Mesenchymal stem cell (in vitro differentiated cells and primary cell): Measurements from ENCODE around the gene OCSTAMP.

Experiments used
- DNase-seq: peaks from one replicate; pipeline ENCODE4 v3.0.0-alpha.2; 2013
- H2AFZ ChIP-seq: one replicate; pipeline ENCODE4 v1.6.1; 2013; ENCODE audit warnings: low read depth, mild to moderate bottlenecking, control low read depth, inconsistent platforms, low read length, moderate library complexity
- H2AK5ac ChIP-seq: 2 replicates; pipeline ENCODE4 v1.6.1; 2013; ENCODE audit warnings: low read length, moderate library complexity, mild to moderate bottlenecking, inconsistent platforms; ENCODE audit not compliant: severe bottlenecking
- H2BK120ac ChIP-seq: one replicate; pipeline ENCODE4 v1.6.1; 2013; ENCODE audit warnings: low read depth, mild to moderate bottlenecking, inconsistent platforms, low read length, moderate library complexity
- H2BK12ac ChIP-seq, 2 experiments: one replicate each; pipeline ENCODE4 v1.6.1; 2013; ENCODE audit warnings: inconsistent platforms in 2 of 2, low read length in 2 of 2, mild to moderate bottlenecking in 2 of 2, moderate library complexity in 2 of 2, control low read depth in 1 of 2
- H2BK15ac ChIP-seq: one replicate; pipeline ENCODE4 v1.6.1; 2013; ENCODE audit warnings: mild to moderate bottlenecking, low read depth, inconsistent platforms; ENCODE audit not compliant: poor library complexity, severe bottlenecking
- H2BK5ac ChIP-seq: 2 replicates; pipeline ENCODE4 v1.6.1; 2013; ENCODE audit warnings: low read depth, mild to moderate bottlenecking, low read length, control low read depth, inconsistent platforms; ENCODE audit not compliant: poor library complexity, severe bottlenecking
- H3K14ac ChIP-seq, 2 experiments: one replicate each; pipeline ENCODE4 v1.6.1; 2013; ENCODE audit warnings: inconsistent platforms in 2 of 2, low read length in 2 of 2, control low read depth in 1 of 2, mild to moderate bottlenecking in 1 of 2, moderate library complexity in 1 of 2
- H3K18ac ChIP-seq, 2 experiments: one replicate each; pipeline ENCODE4 v1.6.1; 2013; ENCODE audit warnings: inconsistent platforms in 2 of 2, low read length in 2 of 2, control low read depth in 1 of 2, low read depth in 1 of 2, mild to moderate bottlenecking in 1 of 2
- H3K23ac ChIP-seq, 2 experiments: one replicate each; pipeline ENCODE4 v1.6.1; 2013; ENCODE audit warnings: inconsistent platforms in 2 of 2, low read length in 2 of 2, mild to moderate bottlenecking in 2 of 2, moderate library complexity in 2 of 2, control low read depth in 1 of 2
- H3K27ac ChIP-seq: 2 replicates; pipeline ENCODE4 v1.5.1; 2013; ENCODE audit warnings: mild to moderate bottlenecking, moderate library complexity, low read length, control low read depth, inconsistent platforms; ENCODE audit not compliant: poor library complexity, severe bottlenecking
- H3K27me3 ChIP-seq, 2 experiments: 2 replicates each; pipeline versions ENCODE4 v1.6.1 to v1.7.0; 2013; ENCODE audit warnings: low read length in 2 of 2, mild to moderate bottlenecking in 2 of 2, moderate library complexity in 2 of 2, control low read depth in 1 of 2, inconsistent platforms in 1 of 2; ENCODE audit not compliant: control insufficient read depth in 1 of 2, insufficient read depth in 1 of 2
- H3K36me3 ChIP-seq, 2 experiments: 2 replicates each; pipeline versions ENCODE4 v1.6.1 to v1.7.0; 2013; ENCODE audit warnings: low read length in 2 of 2, control low read depth in 1 of 2, inconsistent platforms in 1 of 2, low read depth in 1 of 2, mild to moderate bottlenecking in 1 of 2; ENCODE audit not compliant: insufficient read depth in 2 of 2, control insufficient read depth in 1 of 2
- H3K4ac ChIP-seq, 2 experiments: one replicate each; pipeline ENCODE4 v1.6.1; 2013; ENCODE audit warnings: inconsistent platforms in 2 of 2, low read length in 2 of 2, mild to moderate bottlenecking in 2 of 2, moderate library complexity in 2 of 2, control low read depth in 1 of 2, low read depth in 1 of 2
- H3K4me1 ChIP-seq: 2 replicates; pipeline ENCODE4 v1.6.1; 2013; ENCODE audit warnings: low read depth, low read length, control low read depth; ENCODE audit not compliant: control insufficient read depth, insufficient read depth
- H3K4me2 ChIP-seq: 2 replicates; pipeline ENCODE4 v1.6.1; 2013; ENCODE audit warnings: low read length, mild to moderate bottlenecking, inconsistent platforms; ENCODE audit not compliant: poor library complexity, severe bottlenecking
- H3K4me3 ChIP-seq, 2 experiments: 2 replicates each; pipeline versions ENCODE4 v1.5.1 to v1.7.0; 2013; ENCODE audit warnings: low read length in 2 of 2, mild to moderate bottlenecking in 2 of 2, control low read depth in 1 of 2, low read depth in 1 of 2; ENCODE audit not compliant: insufficient read depth in 1 of 2
- H3K79me1 ChIP-seq: replicated peaks from 2 replicates; pipeline ENCODE4 v1.6.1; 2013; ENCODE audit warnings: mild to moderate bottlenecking, control low read depth, low read length, inconsistent platforms; ENCODE audit not compliant: poor library complexity, severe bottlenecking
- H3K9ac ChIP-seq: 2 replicates; pipeline ENCODE4 v1.7.0; 2013; ENCODE audit warnings: mild to moderate bottlenecking, low read length, moderate library complexity
- H3K9me3 ChIP-seq: 2 replicates; pipeline ENCODE4 v1.7.0; 2013; ENCODE audit warnings: mild to moderate bottlenecking, low read length; ENCODE audit not compliant: control insufficient read depth
- H4K8ac ChIP-seq: one replicate; pipeline ENCODE4 v1.6.1; 2013; ENCODE audit warnings: inconsistent platforms, mild to moderate bottlenecking, low read length, moderate library complexity
- H4K91ac ChIP-seq: one replicate; pipeline ENCODE4 v1.6.1; 2013; ENCODE audit warnings: mild to moderate bottlenecking, low read length, inconsistent platforms
- WGBS: methylation state at CpG from one replicate; pipeline ENCODE4 v1.1.7; 2013; ENCODE audit warnings: mixed read lengths; 5-methylcytosine and 5-hydroxymethylcytosine counted together

Gene OCSTAMP

DNA sequence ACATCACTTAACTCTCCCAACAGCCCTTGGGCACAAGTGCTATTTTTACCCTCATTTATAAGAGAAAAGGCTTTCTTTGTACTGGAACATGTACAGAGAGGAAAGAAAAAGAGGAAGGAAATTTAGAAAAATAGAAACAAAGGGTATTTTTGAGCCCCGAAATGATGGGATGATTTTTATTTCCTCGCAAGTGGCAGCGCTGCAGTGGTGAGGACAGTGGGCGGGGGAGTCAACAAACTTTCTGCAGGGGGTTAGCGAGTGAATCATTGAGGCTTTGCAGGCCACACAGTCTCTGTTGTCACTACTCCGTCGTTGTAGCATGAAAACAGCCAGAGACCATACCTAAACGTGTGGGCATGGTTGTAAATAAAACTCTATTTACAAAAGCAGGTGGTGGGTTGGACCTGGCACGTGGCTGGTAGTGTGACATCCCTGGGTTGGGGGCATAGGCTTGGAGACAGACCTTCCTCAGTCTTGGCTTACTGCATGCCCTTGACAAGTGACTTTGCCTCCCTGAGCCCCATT, 25.5 kb upstream of the OCSTAMP start:
- Histone ChIP-seq H2BK15ac (no peak overlapping the region), H3K9ac (no peak overlapping the region), H2BK5ac (no peak overlapping the region), H3K18ac (no peak overlapping the region), H4K91ac (no peak overlapping the region), H3K79me1 (no peaks in the 10 kb centered on the region), H3K23ac (no peak overlapping the region), H3K4me2 (no peak overlapping the region), H3K14ac (no peak overlapping the region), H3K9me3 (no peaks in the 10 kb centered on the region), H2AFZ (no peak overlapping the region), H4K8ac (no peak overlapping the region), H2AK5ac (no peak overlapping the region), H3K27me3 (no peaks in the 10 kb centered on the region), H3K4me1 (no peaks in the 10 kb centered on the region), H2BK120ac (no peak overlapping the region), H3K4me3 (no peak overlapping the region), H3K27ac (no peak overlapping the region), H3K4ac (no peak overlapping the region), H2BK12ac (no peak overlapping the region), H3K36me3 (no peaks in the 10 kb centered on the region)
- WGBS, result 58% methylated on average over 9 of the region's 9 CpGs
- DNase-seq, result no peak

DNA sequence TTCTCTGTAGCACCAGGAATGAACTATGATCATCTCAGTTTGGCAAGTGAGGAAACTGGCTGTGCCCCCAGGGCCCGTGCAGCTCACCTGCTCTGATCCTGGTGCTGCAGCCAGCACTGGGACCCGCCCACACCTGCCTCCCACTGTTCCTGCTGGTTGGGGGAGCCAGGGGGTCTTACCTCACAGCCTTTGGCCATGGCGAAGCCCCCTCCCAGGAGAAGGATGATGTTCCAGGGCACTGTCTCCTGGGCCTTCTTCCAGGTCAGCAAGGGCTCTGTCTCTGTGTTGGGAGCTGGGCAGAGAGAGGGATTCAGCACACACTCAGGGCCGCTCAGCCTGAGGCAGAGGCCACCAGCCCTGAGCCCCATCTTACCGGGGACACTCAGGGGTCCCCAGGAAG, 24.9 kb upstream of the OCSTAMP start:
- Histone ChIP-seq H4K91ac (no peak overlapping the region), H4K8ac (no peak overlapping the region), H2BK5ac (no peak overlapping the region), H3K18ac (no peak overlapping the region), H3K4me2 (no peak overlapping the region), H3K23ac (no peak overlapping the region), H3K9me3 (no peaks in the 10 kb centered on the region), H2BK120ac (no peak overlapping the region), H3K27me3 (no peaks in the 10 kb centered on the region), H3K36me3 (no peaks in the 10 kb centered on the region), H3K4me3 (no peak overlapping the region), H2AFZ (no peak overlapping the region), H3K4ac (no peak overlapping the region), H3K14ac (no peak overlapping the region), H3K4me1 (no peaks in the 10 kb centered on the region), H2AK5ac (no peak overlapping the region), H3K9ac (no peak overlapping the region), H3K79me1 (no peaks in the 10 kb centered on the region), H2BK15ac (no peak overlapping the region), H2BK12ac (no peak overlapping the region), H3K27ac (no peak overlapping the region)
- no peak for DNase-seq
- WGBS, result 51% methylated on average over 5 of the region's 5 CpGs

DNA sequence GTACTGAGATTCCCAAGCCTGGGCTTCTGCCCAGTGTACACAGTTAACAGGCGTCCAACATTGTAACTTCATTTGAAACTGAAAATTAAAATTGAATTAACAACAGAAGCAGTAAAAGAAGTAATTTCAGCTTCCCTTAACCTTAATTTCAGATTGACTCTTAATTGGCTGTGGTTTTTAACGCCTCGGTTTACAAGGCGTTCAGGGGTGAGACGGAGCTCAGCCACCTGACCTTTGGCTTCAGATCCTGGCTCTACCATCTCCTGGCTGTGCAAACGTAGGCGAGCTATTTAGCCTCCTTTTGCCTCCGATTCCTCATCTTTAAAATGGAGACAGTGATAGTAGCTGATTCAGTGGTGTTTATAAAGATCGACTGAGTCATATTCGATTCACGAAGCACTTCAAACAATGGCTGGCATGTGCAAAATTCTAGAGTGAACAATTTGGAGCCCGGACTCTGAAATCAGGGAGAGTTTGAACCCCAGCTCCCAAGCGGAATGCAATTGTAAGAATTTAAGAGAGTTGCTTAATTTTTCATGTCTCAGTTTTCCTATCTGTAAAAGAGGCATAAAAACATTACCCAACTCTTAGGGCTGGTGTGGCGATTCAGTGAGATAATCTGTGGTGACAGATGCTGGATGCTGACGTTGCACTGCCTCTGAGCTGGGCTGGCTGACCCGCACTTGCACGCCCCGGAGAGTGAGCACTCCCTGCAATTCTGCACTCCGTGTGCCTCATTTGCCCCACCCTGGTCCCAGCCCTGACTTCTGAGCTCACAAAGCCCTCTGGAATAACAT, 23.5 kb upstream of the OCSTAMP start:
- H3K27ac ChIP-seq, result no peak overlapping the region
- no peak overlapping the region for H2BK12ac ChIP-seq
- H2BK120ac ChIP-seq, result no peak overlapping the region
- H2BK15ac ChIP-seq, result no peak overlapping the region
- H4K8ac ChIP-seq, result no peak overlapping the region
- H3K36me3 ChIP-seq, result no peaks in the 10 kb centered on the region
- WGBS, result 86% methylated on average over 13 of the region's 19 CpGs
- H3K9me3 ChIP-seq, result no peaks in the 10 kb centered on the region
- H3K4me2 ChIP-seq, result no peak overlapping the region
- H3K79me1 ChIP-seq, result no peaks in the 10 kb centered on the region
- H3K4ac ChIP-seq, result no peak overlapping the region
- H2BK5ac ChIP-seq, result no peak overlapping the region
- DNase-seq, result no peak
- H3K9ac ChIP-seq, result no peak overlapping the region
- H3K4me1 ChIP-seq, result no peaks in the 10 kb centered on the region
- H3K27me3 ChIP-seq, result no peaks in the 10 kb centered on the region
- H3K14ac ChIP-seq, result no peak overlapping the region
- no peak overlapping the region for H3K23ac ChIP-seq
- H3K18ac ChIP-seq, result no peak overlapping the region
- H2AK5ac ChIP-seq, result no peak overlapping the region
- H4K91ac ChIP-seq, result no peak overlapping the region
- no peak overlapping the region for H3K4me3 ChIP-seq
- H2AFZ ChIP-seq, result no peak overlapping the region

GRCh38 chr20:46573234-46573633, 22.8 kb upstream of the OCSTAMP start:
- WGBS, result 60% methylated on average over 3 of the region's 6 CpGs
- H3K36me3 ChIP-seq, result no peaks in the 10 kb centered on the region
- no peak overlapping the region for H3K18ac ChIP-seq

More at GRCh38 chr20:46573234-46573633, 22.8 kb upstream of the OCSTAMP start:
- Histone ChIP-seq H3K27ac (no peak overlapping the region), H2BK120ac (no peak overlapping the region), H3K4ac (no peak overlapping the region), H2BK15ac (no peak overlapping the region), H2AK5ac (no peak overlapping the region), H3K4me3 (no peak overlapping the region), H3K9me3 (no peaks in the 10 kb centered on the region), H2BK5ac (no peak overlapping the region), H3K4me2 (no peak overlapping the region), H3K14ac (no peak overlapping the region), H4K8ac (no peak overlapping the region), H3K23ac (no peak overlapping the region), H4K91ac (no peak overlapping the region), H3K4me1 (no peaks in the 10 kb centered on the region), H2AFZ (no peak overlapping the region), H3K79me1 (no peaks in the 10 kb centered on the region), H3K27me3 (no peaks in the 10 kb centered on the region), H3K9ac (no peak overlapping the region), H2BK12ac (no peak overlapping the region)
- DNase-seq, result no peak
